Kidney epithelial cell (primary cell): ENCODE results near the gene KIF4A. TPM values are rescaled to one million over a fixed set of nuclear protein-coding genes. Genes with fewer than 3 reads are reported as not detected.

Experiments
- DNase-seq: peaks from one replicate; pipeline ENCODE4 v3.0.0-alpha.2; 2010; ENCODE audit warnings: low read depth
- H3K27me3 ChIP-seq: 2 replicates; pipeline ENCODE4 v1.6.0; 2011; ENCODE audit warnings: low read length; ENCODE audit not compliant: control insufficient read depth, insufficient read depth
- H3K36me3 ChIP-seq: 2 replicates; pipeline ENCODE4 v1.5.1; 2011; ENCODE audit warnings: low read length; ENCODE audit not compliant: control insufficient read depth, insufficient read depth
- H3K4me3 ChIP-seq: 2 replicates; pipeline ENCODE4 v1.5.1; 2011; ENCODE audit warnings: low read depth, mild to moderate bottlenecking, control low read depth, low read length
- CTCF ChIP-seq: IDR thresholded peaks from 2 replicates; pipeline ENCODE4 v1.5.1; 2011; ENCODE audit warnings: mild to moderate bottlenecking, moderate library complexity, low read length, control low read depth, inconsistent platforms; ENCODE audit not compliant: insufficient read depth, poor library complexity, severe bottlenecking
- total RNA-seq: library from RNA; depleted of rRNA; stranded (reverse); fragments of >200 nt; gene quantifications from 2 replicates; pipeline ENCODE4 v1.2.3, GENCODE V29; 2015

Gene KIF4A
- total RNA-seq, 1 donor from 2014 or later: 4.8 TPM

- DNase-seq: no peak
- Histone ChIP-seq H3K4me3 (no peak overlapping the region), H3K36me3 (no peaks in the 10 kb centered on the region), H3K27me3 (no peaks in the 10 kb centered on the region)
- no peak for TF ChIP-seq CTCF
Measured at GRCh38 chrX:70437011-70437410, 147.1 kb downstream of the KIF4A start.

- no peak for TF ChIP-seq CTCF
- Histone ChIP-seq H3K27me3 (no peaks in the 10 kb centered on the region), H3K4me3 (no peak overlapping the region), H3K36me3 (no peaks in the 10 kb centered on the region)
- no peak for DNase-seq
Measured at GRCh38 chrX:70437921-70438665, 148.2 kb downstream of the KIF4A start.

- Histone ChIP-seq H3K27me3 (no peaks in the 10 kb centered on the region), H3K4me3 (no peak overlapping the region), H3K36me3 (no peaks in the 10 kb centered on the region)
- DNase-seq: no peak
- no peak for TF ChIP-seq CTCF
Measured at GRCh38 chrX:70439016-70439415, 149.1 kb downstream of the KIF4A start.

GRCh38 chrX:70442224-70442623 is 152.3 kb downstream of the KIF4A start:
- DNase-seq: no peak

GRCh38 chrX:70444326-70444945 is 154.5 kb downstream of the KIF4A start, which contains the start of gene DLG3:
Gene DLG3, plus strand, starts transcription at chrX:70444835. Its CDS starts 367 bp downstream, at chrX:70445202.
- Histone ChIP-seq H3K27me3 (peaks cover 28% of the 10 kb centered on the region), H3K36me3 (no peaks in the 10 kb centered on the region), H3K4me3 (no peak within 1 kb of the TSS)
- TF ChIP-seq CTCF: no peak
- DNase-seq: no peak

More at GRCh38 chrX:70442224-70442623, 152.3 kb downstream of the KIF4A start:
- Histone ChIP-seq H3K27me3 (peaks cover 28% of the 10 kb centered on the region), H3K4me3 (no peak overlapping the region), H3K36me3 (no peaks in the 10 kb centered on the region)
- no peak for TF ChIP-seq CTCF
